GM18511 (cell line): ENCODE measurements around the gene OGFRL1.

Source experiments
- ATAC-seq: cut with Tn5 transposase; IDR thresholded peaks from one replicate; pipeline ENCODE4 v1.9.1; 2021; ENCODE audit warnings: mild to moderate bottlenecking, moderate library complexity; ENCODE audit not compliant: unreplicated experiment

Gene OGFRL1

DNA sequence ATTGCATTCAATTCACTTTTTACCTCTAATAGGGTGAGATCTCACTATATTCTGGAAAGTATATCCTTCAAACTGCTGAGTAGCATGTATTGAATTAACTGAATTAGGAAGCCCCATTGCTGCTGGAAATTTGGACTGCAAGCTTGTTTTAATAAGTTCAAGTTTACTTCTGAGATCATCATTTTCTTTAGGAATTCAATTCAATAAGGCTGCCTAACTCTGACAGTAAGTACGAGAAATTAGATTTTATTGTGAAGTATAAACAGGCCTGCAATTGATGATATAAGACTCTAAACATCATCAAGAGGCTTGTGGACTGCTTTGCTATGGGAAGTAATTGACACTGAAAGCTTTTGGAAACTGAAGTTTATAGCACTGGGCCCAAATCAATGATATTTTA lies 44.4 kb downstream of the OGFRL1 start:
- no peak for ATAC-seq

DNA sequence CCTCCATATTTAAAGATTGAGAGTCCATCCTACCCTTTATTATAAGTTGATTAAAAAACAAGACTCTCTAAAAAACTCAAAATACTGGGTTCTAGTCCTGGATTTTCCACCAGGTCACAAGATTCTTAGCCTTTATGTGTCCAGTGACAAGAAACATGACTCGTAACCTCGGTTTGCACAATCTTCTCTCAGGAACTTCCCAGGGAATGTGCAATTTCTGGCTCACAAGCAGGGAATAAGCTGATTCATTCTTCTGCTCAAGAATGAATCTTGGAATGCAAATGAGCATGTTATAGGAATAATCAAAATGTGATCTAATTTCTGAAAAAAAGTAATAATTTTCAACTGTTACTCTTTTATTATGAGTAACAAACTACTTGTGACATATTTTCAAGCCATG lies 45.1 kb downstream of the OGFRL1 start:
- no peak for ATAC-seq

DNA sequence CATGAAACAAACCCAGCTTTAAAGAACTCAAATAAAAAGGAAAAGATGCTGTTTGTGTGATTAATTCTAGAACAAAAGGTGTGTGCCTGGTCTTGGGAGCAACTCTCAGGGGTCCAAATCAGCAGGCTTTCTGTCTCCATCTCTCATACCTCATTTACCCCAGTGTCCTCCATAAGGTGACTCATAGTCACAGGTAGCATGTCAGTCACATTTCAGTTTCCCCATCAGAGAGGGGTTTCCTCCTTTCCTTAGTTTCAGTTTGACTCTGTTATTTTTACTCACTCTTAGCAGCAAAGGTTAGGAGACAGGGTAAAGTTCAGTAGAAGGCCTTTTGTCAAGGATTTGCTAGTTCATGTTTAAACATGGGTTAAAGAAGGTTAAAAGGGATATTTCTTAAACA lies 46.2 kb downstream of the OGFRL1 start:
- no peak for ATAC-seq

DNA sequence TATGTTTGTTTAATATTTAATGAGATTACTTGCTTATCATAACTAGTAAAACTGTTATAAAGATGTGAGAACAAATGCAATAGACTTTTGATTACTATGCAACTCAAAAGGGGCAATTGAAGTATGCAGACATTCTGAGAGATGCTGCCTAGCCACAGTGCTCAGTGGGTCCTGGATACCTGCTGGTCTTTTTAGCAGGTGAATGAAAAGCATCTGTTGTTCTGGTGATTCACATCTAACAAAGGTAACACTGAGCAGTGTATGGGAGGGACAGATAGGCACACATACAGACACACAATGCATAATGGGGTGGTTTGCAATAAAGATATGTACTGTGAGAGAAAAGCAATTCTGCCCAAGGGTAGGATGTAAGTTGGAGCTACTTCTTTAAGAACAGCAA lies 46.9 kb downstream of the OGFRL1 start:
- ATAC-seq = no peak

- no peak for ATAC-seq
Measured at GRCh38 chr6:71336901-71337300, 48.3 kb downstream of the OGFRL1 start.

- no peak for ATAC-seq
Measured at GRCh38 chr6:71338540-71339316, 50.1 kb downstream of the OGFRL1 start.

GRCh38 chr6:71342772-71343171 lies 54.2 kb downstream of the OGFRL1 start:
- ATAC-seq = no peak

- ATAC-seq = peak; percentile 38
Measured at GRCh38 chr6:71345476-71346333, 57.1 kb downstream of the OGFRL1 start.

GRCh38 chr6:71346334-71346694 lies 57.7 kb downstream of the OGFRL1 start:
- peak; percentile 36 for ATAC-seq

- ATAC-seq = no peak
Measured at GRCh38 chr6:71347119-71347518, 58.5 kb downstream of the OGFRL1 start.

DNA sequence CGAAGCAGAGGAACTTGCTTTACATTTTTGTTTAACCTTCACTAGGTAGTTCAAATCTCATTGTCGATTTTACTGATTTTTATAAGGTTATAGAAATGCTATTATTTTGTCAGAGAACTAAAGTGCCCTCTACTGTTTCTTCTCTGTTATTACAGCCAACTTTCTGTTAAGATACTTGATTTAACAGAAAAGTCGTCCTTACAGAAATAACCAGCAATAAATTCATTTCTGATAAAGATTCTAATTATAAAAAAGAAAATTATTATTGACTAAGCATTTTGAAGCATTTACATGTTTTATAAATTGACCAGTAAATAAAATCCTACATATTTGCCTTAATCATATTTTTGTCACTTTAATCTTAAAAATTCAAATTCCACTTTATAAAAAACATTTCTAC lies 60.8 kb downstream of the OGFRL1 start:
- no peak for ATAC-seq

DNA sequence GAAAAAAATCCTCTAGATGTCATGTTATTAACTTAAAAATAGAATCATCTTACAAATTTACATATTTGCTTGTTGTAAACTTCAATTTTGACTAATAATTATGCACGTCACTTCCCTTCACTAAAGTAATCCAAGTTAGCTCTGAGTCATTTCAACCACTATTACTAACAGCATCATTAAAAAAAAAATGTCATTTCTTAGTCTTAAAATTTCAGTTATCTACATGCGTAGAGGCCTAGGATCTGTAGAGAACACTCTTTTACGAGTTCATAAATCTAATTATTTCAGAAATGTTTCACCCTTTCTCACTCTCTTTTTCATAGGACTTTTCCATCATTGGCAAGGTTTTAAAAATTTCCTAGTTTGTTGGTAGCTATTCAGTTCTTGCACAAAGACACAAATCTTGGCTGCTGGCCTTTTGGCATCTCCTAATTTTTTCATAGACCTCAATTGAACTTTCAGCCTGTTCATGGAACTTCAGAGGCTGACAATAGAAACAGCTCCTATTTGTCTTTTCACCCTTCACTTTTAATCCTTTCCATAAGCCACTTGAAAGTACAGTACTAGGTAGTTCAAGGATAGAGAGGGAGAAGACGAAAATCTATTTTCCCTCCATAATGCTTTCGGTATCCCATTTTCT lies 61.5 kb downstream of the OGFRL1 start:
- ATAC-seq = no peak

GRCh38 chr6:71351190-71351589 lies 62.6 kb downstream of the OGFRL1 start:
- no peak for ATAC-seq
